ENCODE data around the gene HSPB7. TPM values are rescaled to one million over a fixed set of nuclear protein-coding genes. Genes with fewer than 3 reads are reported as not detected.
"Not testable (repeated sequence)": the region's sequence is repeated elsewhere in the genome, so short reads cannot be mapped to it uniquely, and the experiment has no call there.

Gene HSPB7
- total RNA-seq, 1 donor from 2014 or later, result 4.9 TPM

- H3K4me3 ChIP-seq, result no peak within 1 kb of the TSS
- TF ChIP-seq CTCF (IDR thresholded peaks at IDR 0.05), result no peak
- no peaks in the 10 kb centered on the region for H3K36me3 ChIP-seq
- ATAC-seq (peak in 1 of 2 donors; percentile 26), DNase-seq (no peak)
- H3K27ac ChIP-seq, result no peak within 1 kb of the TSS
- H3K9me3 ChIP-seq, result no peaks in the 10 kb centered on the region
- intact Hi-C loops (cut with DNase I), result no loop called here
- peaks cover 1% of the 10 kb centered on the region for H3K4me1 ChIP-seq
- no peaks in the 10 kb centered on the region for H3K27me3 ChIP-seq (ENCODE audit: low read depth)
Measured at GRCh38 chr1:16043521-16043920, 25.7 kb upstream of the HSPB7 start, which contains the start of gene CLCNKB. TSS of gene CLCNKB (plus strand) at chr1:16043782. CDS start at chr1:16044493, 711 bp downstream.

GRCh38 chr1:16042654-16043053 is 24.8 kb upstream of the HSPB7 start:
- H3K36me3 ChIP-seq; intact Hi-C loops (cut with DNase I); H3K9me3 ChIP-seq; H3K4me1 ChIP-seq; DNase-seq; ATAC-seq; H3K27ac ChIP-seq; H3K27me3 ChIP-seq (ENCODE audit: low read depth); H3K4me3 ChIP-seq: not testable (repeated sequence)

- Histone ChIP-seq H3K36me3 (no peaks in the 10 kb centered on the region), H3K4me3 (no peak overlapping the region), H3K27me3 (ENCODE audit: low read depth) (no peaks in the 10 kb centered on the region), H3K9me3 (no peaks in the 10 kb centered on the region), H3K4me1 (no peaks in the 10 kb centered on the region), H3K27ac (no peak overlapping the region)
- ATAC-seq (no peak), DNase-seq (no peak)
- TF ChIP-seq CTCF (IDR thresholded peaks at IDR 0.05), result no peak
- intact Hi-C loops (cut with DNase I), result no loop called here
Measured at GRCh38 chr1:16042096-16042495, 24.3 kb upstream of the HSPB7 start.

GRCh38 chr1:16041200-16041599 is 23.4 kb upstream of the HSPB7 start:
- ATAC-seq, result no peak
- no peak overlapping the region for H3K27ac ChIP-seq
- no peaks in the 10 kb centered on the region for H3K9me3 ChIP-seq
- no peaks in the 10 kb centered on the region for H3K36me3 ChIP-seq
- no peak overlapping the region for H3K4me3 ChIP-seq
- H3K4me1 ChIP-seq, result no peaks in the 10 kb centered on the region
- no peak for DNase-seq
- H3K27me3 ChIP-seq (ENCODE audit: low read depth), result no peaks in the 10 kb centered on the region
- no peak for TF ChIP-seq CTCF (IDR thresholded peaks at IDR 0.05)
- intact Hi-C loops (cut with DNase I), result no loop called here

- DNase-seq, H3K4me1 ChIP-seq: not testable (repeated sequence)
Measured at GRCh38 chr1:16039871-16040270, 22.0 kb upstream of the HSPB7 start.

GRCh38 chr1:16038620-16038912 is 20.7 kb upstream of the HSPB7 start:
- no peak overlapping the region for H3K4me3 ChIP-seq
- H3K27ac ChIP-seq, result no peak overlapping the region
- DNase-seq, result no peak
- ATAC-seq, result no peak
- H3K27me3 ChIP-seq (ENCODE audit: low read depth), result no peaks in the 10 kb centered on the region
- no peak for TF ChIP-seq CTCF (IDR thresholded peaks at IDR 0.05)
- intact Hi-C loops (cut with DNase I), result no loop called here
- H3K9me3 ChIP-seq, result no peaks in the 10 kb centered on the region
- no peaks in the 10 kb centered on the region for H3K36me3 ChIP-seq
- H3K4me1 ChIP-seq, result no peaks in the 10 kb centered on the region

More at GRCh38 chr1:16039871-16040270, 22.0 kb upstream of the HSPB7 start:
- ATAC-seq; intact Hi-C loops (cut with DNase I); H3K4me3 ChIP-seq; H3K9me3 ChIP-seq; H3K27ac ChIP-seq; H3K27me3 ChIP-seq (ENCODE audit: low read depth); H3K36me3 ChIP-seq: not testable (repeated sequence)

GRCh38 chr1:16036461-16036860 is 18.6 kb upstream of the HSPB7 start:
- H3K27me3 ChIP-seq (ENCODE audit: low read depth); H3K4me3 ChIP-seq; H3K36me3 ChIP-seq; H3K4me1 ChIP-seq; DNase-seq; H3K9me3 ChIP-seq; intact Hi-C loops (cut with DNase I); ATAC-seq; H3K27ac ChIP-seq: not testable (repeated sequence)

- intact Hi-C loops (cut with DNase I); DNase-seq; H3K9me3 ChIP-seq; H3K36me3 ChIP-seq; H3K4me3 ChIP-seq; H3K27ac ChIP-seq; ATAC-seq; H3K4me1 ChIP-seq: not testable (repeated sequence)
- H3K27me3 ChIP-seq (ENCODE audit: low read depth), result peaks cover 14% of the 10 kb centered on the region
Measured at GRCh38 chr1:16033103-16033632, 15.3 kb upstream of the HSPB7 start.
